OCI-LY3 (cell line): ENCODE measurements around the gene UPP1.

Source experiments
- EZH2phosphoT487 ChIP-seq: fragments of 200-600 bp; shearing (Covaris generic); IDR thresholded peaks from 2 replicates; pipeline ENCODE4 v1.6.1; 2018; ENCODE audit warnings: antibody characterized with exemption, mixed run types, low read depth
- TF ChIP-seq, protein P1 (sequence below): fragments of 200-600, 300-600 bp; sonication (generic); IDR thresholded peaks from 2 replicates; pipeline ENCODE4 v1.5.1; 2014; ENCODE audit warnings: antibody characterized with exemption, low read length, low read depth

GRCh38 chr7:48042636-48043035 lies 46.4 kb upstream of the UPP1 start:
- TF ChIP-seq, protein P1, sequence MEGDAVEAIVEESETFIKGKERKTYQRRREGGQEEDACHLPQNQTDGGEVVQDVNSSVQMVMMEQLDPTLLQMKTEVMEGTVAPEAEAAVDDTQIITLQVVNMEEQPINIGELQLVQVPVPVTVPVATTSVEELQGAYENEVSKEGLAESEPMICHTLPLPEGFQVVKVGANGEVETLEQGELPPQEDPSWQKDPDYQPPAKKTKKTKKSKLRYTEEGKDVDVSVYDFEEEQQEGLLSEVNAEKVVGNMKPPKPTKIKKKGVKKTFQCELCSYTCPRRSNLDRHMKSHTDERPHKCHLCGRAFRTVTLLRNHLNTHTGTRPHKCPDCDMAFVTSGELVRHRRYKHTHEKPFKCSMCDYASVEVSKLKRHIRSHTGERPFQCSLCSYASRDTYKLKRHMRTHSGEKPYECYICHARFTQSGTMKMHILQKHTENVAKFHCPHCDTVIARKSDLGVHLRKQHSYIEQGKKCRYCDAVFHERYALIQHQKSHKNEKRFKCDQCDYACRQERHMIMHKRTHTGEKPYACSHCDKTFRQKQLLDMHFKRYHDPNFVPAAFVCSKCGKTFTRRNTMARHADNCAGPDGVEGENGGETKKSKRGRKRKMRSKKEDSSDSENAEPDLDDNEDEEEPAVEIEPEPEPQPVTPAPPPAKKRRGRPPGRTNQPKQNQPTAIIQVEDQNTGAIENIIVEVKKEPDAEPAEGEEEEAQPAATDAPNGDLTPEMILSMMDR, result no peak
- TF ChIP-seq EZH2phosphoT487, result no peak
